NCI-H345 (cell line): ENCODE measurements around the gene PRELP.
"Not testable (repeated sequence)": the region's sequence is repeated elsewhere in the genome, so short reads cannot be mapped to it uniquely, and the experiment has no call there.

Experiments
- DNase-seq: peaks from one replicate; lab custom pipeline; 2025; lab: John Stamatoyannopoulos, UW

PRELP gene

GRCh38 chr1:203454986-203455471 lies 20.6 kb upstream of the PRELP start:
- no peak for DNase-seq

- no peak for DNase-seq
Measured at GRCh38 chr1:203455706-203456105, 19.9 kb upstream of the PRELP start.

GRCh38 chr1:203456577-203456976 lies 19.0 kb upstream of the PRELP start:
- no peak for DNase-seq

GRCh38 chr1:203458078-203458477 lies 17.5 kb upstream of the PRELP start:
- no peak for DNase-seq

GRCh38 chr1:203459671-203460201 lies 15.9 kb upstream of the PRELP start:
- DNase-seq = no peak

GRCh38 chr1:203461717-203462116 lies 13.9 kb upstream of the PRELP start:
- peak; percentile 57 for DNase-seq

- DNase-seq = no peak
Measured at GRCh38 chr1:203462143-203462542, 13.5 kb upstream of the PRELP start.

- DNase-seq = no peak
Measured at GRCh38 chr1:203462878-203463277, 12.7 kb upstream of the PRELP start.

GRCh38 chr1:203463469-203464062 lies 12.0 kb upstream of the PRELP start:
- no peak for DNase-seq

- DNase-seq = peak; percentile 20
Measured at GRCh38 chr1:203464226-203464625, 11.4 kb upstream of the PRELP start.

- no peak for DNase-seq
Measured at GRCh38 chr1:203464743-203465142, 10.9 kb upstream of the PRELP start.

- DNase-seq = no peak
Measured at GRCh38 chr1:203465146-203465798, 10.3 kb upstream of the PRELP start.

- DNase-seq = peak; percentile 17
Measured at GRCh38 chr1:203465948-203466347, 9.7 kb upstream of the PRELP start.

- DNase-seq = not testable (repeated sequence)
Measured at GRCh38 chr1:203466906-203467549, 8.6 kb upstream of the PRELP start.

- no peak for DNase-seq
Measured at GRCh38 chr1:203467550-203467921, 8.1 kb upstream of the PRELP start.

- DNase-seq = no peak
Measured at GRCh38 chr1:203468326-203468725, 7.3 kb upstream of the PRELP start.

- no peak for DNase-seq
Measured at GRCh38 chr1:203470240-203470639, 5.4 kb upstream of the PRELP start.

- no peak for DNase-seq
Measured at GRCh38 chr1:203471841-203472240, 3.8 kb upstream of the PRELP start.

GRCh38 chr1:203473281-203473680 lies 2.3 kb upstream of the PRELP start:
- no peak for DNase-seq

GRCh38 chr1:203473781-203474305 lies 1.8 kb upstream of the PRELP start:
- no peak for DNase-seq

GRCh38 chr1:203476216-203476814 lies 709 bp downstream of the PRELP start:
- no peak for DNase-seq

- no peak for DNase-seq
Measured at GRCh38 chr1:203477748-203478147, 2.1 kb downstream of the PRELP start.
